Endothelial cell of umbilical vein (primary cell): ENCODE measurements around the gene ANKRD49. TPM values are rescaled to one million over a fixed set of nuclear protein-coding genes. Genes with fewer than 3 reads are reported as not detected.

ENCODE experiments used
- BruUV-seq: library from RNA; stranded (reverse); fragments of 400-500 nt; replicated peaks from 2 replicates; lab custom pipeline; 2021; lab: Mats Ljungman, UMichigan
- CTCF ChIA-PET: fragments of 300-600, 350-600 bp; sonication (Branson Sonifier 250); formaldehyde crosslinking; loops from one replicate; lab custom pipeline; 2021; ENCODE audit warnings: antibody characterized with exemption, inconsistent platforms; lab: Charles Lee
- POLR2A ChIA-PET: fragments of 300-600, 350-600 bp; sonication (Branson Sonifier 250); formaldehyde crosslinking; loops from one replicate; lab custom pipeline; 2021; ENCODE audit warnings: antibody characterized with exemption, inconsistent platforms; lab: Charles Lee
- DNase-seq: peaks from one replicate; pipeline ENCODE4 v3.0.0-alpha.2; 2011; ENCODE audit warnings: low read depth, low spot score
- FAIRE-seq: peaks from 2 replicates; lab custom pipeline; 2011; peaks lifted over from hg19 to GRCh38; lab: Jason Lieb, UNC
- H2AFZ ChIP-seq: 2 replicates; pipeline ENCODE4 v1.6.0; 2012; ENCODE audit warnings: low read depth, low read length, control low read depth, inconsistent platforms
- H3K27ac ChIP-seq: 2 replicates; pipeline ENCODE4 v1.5.1; 2011; ENCODE audit warnings: low read depth, mild to moderate bottlenecking, control low read depth, low read length, moderate library complexity; ENCODE audit not compliant: insufficient read depth
- H3K27me3 ChIP-seq, 2 experiments: 2 replicates each; pipeline versions ENCODE4 v1.6.0 to v1.6.1; 2011; ENCODE audit warnings: low read length in 2 of 2, mixed read lengths in 1 of 2; ENCODE audit not compliant: control insufficient read depth in 2 of 2, insufficient read depth in 2 of 2
- H3K36me3 ChIP-seq, 2 experiments: 2 replicates in 1 of 2; 3 replicates in 1 of 2; pipeline ENCODE4 v1.5.1; 2011; ENCODE audit warnings: low read length in 2 of 2, mild to moderate bottlenecking in 1 of 2, moderate library complexity in 1 of 2; ENCODE audit not compliant: control insufficient read depth in 2 of 2, insufficient read depth in 2 of 2; ENCODE audit errors: extremely low read depth in 1 of 2
- H3K4me1 ChIP-seq: 3 replicates; pipeline ENCODE4 v1.5.1; 2011; ENCODE audit warnings: mild to moderate bottlenecking, low read length; ENCODE audit not compliant: control insufficient read depth, insufficient read depth; ENCODE audit errors: extremely low read depth
- H3K4me2 ChIP-seq: 2 replicates; pipeline ENCODE4 v1.6.1; 2011; ENCODE audit warnings: low read length, control low read depth, mixed read lengths; ENCODE audit not compliant: insufficient read depth
- H3K4me3 ChIP-seq, 3 experiments: fragments of 200-600 bp in 1 of 3; sonication (generic), shearing (Covaris generic) in 1 of 3; replicated peaks in 1 of 3; 2 replicates each; pipeline ENCODE4 v1.5.1; 2011 to 2016; ENCODE audit warnings: control low read depth in 3 of 3, low read length in 3 of 3, mild to moderate bottlenecking in 2 of 3, inconsistent platforms in 1 of 3, low read depth in 1 of 3, moderate library complexity in 1 of 3; ENCODE audit not compliant: insufficient read depth in 1 of 3
- H3K79me2 ChIP-seq: 2 replicates; pipeline ENCODE4 v1.6.0; 2012; ENCODE audit warnings: low read length, inconsistent platforms; ENCODE audit not compliant: control insufficient read depth, insufficient read depth
- H3K9ac ChIP-seq: replicated peaks from 2 replicates; pipeline ENCODE3; 2011; ENCODE audit warnings: low read length, control low read depth; ENCODE audit not compliant: insufficient read depth; ENCODE audit errors: extremely low read depth
- H3K9me1 ChIP-seq: replicated peaks from 3 replicates; pipeline ENCODE4 v1.6.0; 2011; ENCODE audit warnings: mild to moderate bottlenecking, low read length; ENCODE audit not compliant: control insufficient read depth, insufficient read depth; ENCODE audit errors: extremely low read depth
- H3K9me3 ChIP-seq: replicated peaks from 2 replicates; pipeline ENCODE4 v1.5.1; 2012; ENCODE audit warnings: low read length, inconsistent platforms; ENCODE audit not compliant: control insufficient read depth, insufficient read depth
- H4K20me1 ChIP-seq: replicated peaks from 2 replicates; pipeline ENCODE3; 2011; ENCODE audit warnings: mild to moderate bottlenecking, low read length; ENCODE audit not compliant: control insufficient read depth, insufficient read depth; ENCODE audit errors: extremely low read depth
- EZH2 ChIP-seq: IDR thresholded peaks from 2 replicates; pipeline ENCODE4 v1.6.1; 2012; ENCODE audit warnings: borderline replicate concordance, low read depth, mild to moderate bottlenecking, moderate library complexity, low read length, inconsistent platforms; ENCODE audit not compliant: severe bottlenecking
- FOS ChIP-seq: IDR thresholded peaks from 2 replicates; pipeline ENCODE4 v1.6.1; 2011; ENCODE audit warnings: mild to moderate bottlenecking, low read length, moderate library complexity, borderline replicate concordance; ENCODE audit not compliant: insufficient read depth
- GATA2 ChIP-seq: IDR thresholded peaks from 2 replicates; pipeline ENCODE4 v1.7.0; 2011; ENCODE audit warnings: low read depth, mild to moderate bottlenecking, moderate library complexity, mixed read lengths, low read length; ENCODE audit not compliant: insufficient read length, insufficient read depth
- JUN ChIP-seq: IDR thresholded peaks from 2 replicates; pipeline ENCODE4 v1.6.1; 2011; ENCODE audit warnings: borderline replicate concordance, low read depth; ENCODE audit not compliant: insufficient read length, insufficient read depth
- MAX ChIP-seq: IDR thresholded peaks from 2 replicates; pipeline ENCODE4 v1.6.1; 2011; ENCODE audit not compliant: insufficient read depth, insufficient read length
- MYC ChIP-seq: IDR thresholded peaks from one replicate; pipeline ENCODE4 v1.6.1; 2011; ENCODE audit warnings: mild to moderate bottlenecking, low read depth, low read length
- POLR2A ChIP-seq: IDR thresholded peaks from 2 replicates; pipeline ENCODE4 v1.6.1; 2012; ENCODE audit warnings: low read depth, mild to moderate bottlenecking, control low read depth, low read length
- POLR2AphosphoS5 ChIP-seq: IDR thresholded peaks from 2 replicates; pipeline ENCODE4 v1.6.1; 2012; ENCODE audit warnings: low read depth, mild to moderate bottlenecking, control low read depth, low read length, moderate library complexity; ENCODE audit not compliant: insufficient read depth
- dilution Hi-C: fragments of 300-500 bp; cut with MboI; formaldehyde crosslinking; loops from one replicate; pipeline ENCODE4 v1.15.0; 2019; ENCODE audit warnings: low sequenced_read_pairs; ENCODE audit not compliant: extremely low pct_ligation_motif_present
- intact Hi-C: fragments of 100-400 bp; cut with micrococcal nuclease; formaldehyde crosslinking; loops from one replicate; pipeline ENCODE4 v1.10.0; 2022
- microRNA counts: library from miRNA; unstranded; fragments of <30 nt; microRNA quantifications from one replicate; lab custom pipeline; 2016
- microRNA-seq: library from miRNA; unstranded; fragments of <30 nt; microRNA quantifications from one replicate; pipeline ENCODE4 v1.2.0, GENCODE V29; 2021; ENCODE audit warnings: borderline number of aligned reads, borderline replicate concordance
- polyA plus RNA-seq, 4 experiments: library from polyadenylated mRNA; depleted of rRNA in 3 of 4; stranded (reverse) in 3 of 4; unstranded in 1 of 4; fragments of >200 nt; gene quantifications; 2 replicates each; pipeline versions ENCODE4 v1.2.1 to v1.2.3, GENCODE V29; 2011 to 2012; ENCODE audit warnings: missing spikeins in 1 of 4
- small RNA-seq: library from RNA; depleted of rRNA; stranded (forward); fragments of <200 nt; gene quantifications from one replicate; pipeline ENCODE3, GENCODE V24; 2012; ENCODE audit warnings: low replicate concordance, low read depth; ENCODE audit not compliant: insufficient read depth, insufficient read length
- total RNA-seq: library from RNA; stranded (reverse); gene quantifications from 2 replicates; pipeline ENCODE4 v1.2.3, GENCODE V29; 2021
- TF ChIP-seq, protein P1 (sequence below), 2 donors: IDR thresholded peaks; 1 replicate in 1 of 2; 2 replicates in 1 of 2; pipeline ENCODE4 v1.5.1; 2011; ENCODE audit warnings: low read length in 2 of 2, mild to moderate bottlenecking in 2 of 2, moderate library complexity in 2 of 2, control low read depth in 1 of 2, inconsistent platforms in 1 of 2, low read depth in 1 of 2; ENCODE audit not compliant: insufficient read depth in 1 of 2; ENCODE audit errors: extremely low read depth in 1 of 2

Gene ANKRD49
- total and polyA plus RNA-seq, 2 donors (not counting 3 experiments of a cell fraction or from before 2014, with no cell fraction given): 6.0 to 7.6 TPM

DNA sequence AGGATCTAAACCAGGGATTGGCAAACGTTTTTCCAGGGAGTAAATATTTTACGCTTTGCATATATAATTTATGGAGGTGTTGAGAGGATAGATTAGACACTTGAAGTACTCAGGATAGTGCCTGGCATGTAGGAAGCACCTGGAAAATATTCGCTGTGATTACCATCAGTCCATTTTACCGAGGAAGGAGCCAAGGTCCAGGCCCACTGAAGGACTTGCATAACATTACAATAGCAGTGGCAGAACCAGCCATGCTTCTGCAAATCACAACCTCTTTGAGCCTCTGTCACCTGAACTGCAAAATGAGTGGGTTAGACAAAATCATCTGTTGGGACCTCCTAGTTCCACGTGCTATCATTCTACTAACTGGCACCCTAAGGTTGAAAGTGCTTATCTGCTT, 55.4 kb downstream of the ANKRD49 start:
- H3K9ac ChIP-seq: no peak overlapping the region
- FAIRE-seq: no peak
- TF ChIP-seq GATA2 (no peak), JUN (no peak), EZH2 (no peak), MAX (no peak), FOS (no peak), MYC (no peak), POLR2AphosphoS5 (no peak), POLR2A (no peak)
- TF ChIP-seq, protein P1, sequence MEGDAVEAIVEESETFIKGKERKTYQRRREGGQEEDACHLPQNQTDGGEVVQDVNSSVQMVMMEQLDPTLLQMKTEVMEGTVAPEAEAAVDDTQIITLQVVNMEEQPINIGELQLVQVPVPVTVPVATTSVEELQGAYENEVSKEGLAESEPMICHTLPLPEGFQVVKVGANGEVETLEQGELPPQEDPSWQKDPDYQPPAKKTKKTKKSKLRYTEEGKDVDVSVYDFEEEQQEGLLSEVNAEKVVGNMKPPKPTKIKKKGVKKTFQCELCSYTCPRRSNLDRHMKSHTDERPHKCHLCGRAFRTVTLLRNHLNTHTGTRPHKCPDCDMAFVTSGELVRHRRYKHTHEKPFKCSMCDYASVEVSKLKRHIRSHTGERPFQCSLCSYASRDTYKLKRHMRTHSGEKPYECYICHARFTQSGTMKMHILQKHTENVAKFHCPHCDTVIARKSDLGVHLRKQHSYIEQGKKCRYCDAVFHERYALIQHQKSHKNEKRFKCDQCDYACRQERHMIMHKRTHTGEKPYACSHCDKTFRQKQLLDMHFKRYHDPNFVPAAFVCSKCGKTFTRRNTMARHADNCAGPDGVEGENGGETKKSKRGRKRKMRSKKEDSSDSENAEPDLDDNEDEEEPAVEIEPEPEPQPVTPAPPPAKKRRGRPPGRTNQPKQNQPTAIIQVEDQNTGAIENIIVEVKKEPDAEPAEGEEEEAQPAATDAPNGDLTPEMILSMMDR (IDR thresholded peaks at IDR 0.05; ENCODE audit: extremely low read depth in 1 of 2, insufficient read depth in 1 of 2, low read depth in 1 of 2, low read length in 2 of 2): no peak
- H3K27ac ChIP-seq: no peak overlapping the region
- H3K4me2 ChIP-seq: no peak overlapping the region
- H3K4me3 ChIP-seq: no peak overlapping the region
- DNase-seq: no peak
- H3K27me3 ChIP-seq: no peaks in the 10 kb centered on the region
- H2AFZ ChIP-seq: no peak overlapping the region
- intact Hi-C loops: loop anchor here (10.0 kb wide), 2 partner anchors 216 to 346 kb away; partner anchors contain the start of gene AMOTL1
- no peaks in the 10 kb centered on the region for H3K9me1 ChIP-seq
- no peaks in the 10 kb centered on the region for H3K9me3 ChIP-seq
- peaks cover 9% of the 10 kb centered on the region for H3K79me2 ChIP-seq
- no TSS peak for BruUV-seq
- no peaks in the 10 kb centered on the region for H4K20me1 ChIP-seq
- H3K36me3 ChIP-seq: no peaks in the 10 kb centered on the region
- ChIA-PET POLR2A (no interaction called here), CTCF (interaction anchor here (1.4 kb wide), 1 partner anchor 29 kb away, joined by 4 read pairs; no protein-coding TSS in a partner anchor)
- H3K4me1 ChIP-seq: peaks cover 12% of the 10 kb centered on the region
- dilution Hi-C loops: no loop called here

MicroRNAs encoded within 50 kb of the gene (microRNA counts, 767-probe panel; counts per million panel counts)
- microRNA hsa-miR-548l (lab: Ali Mortazavi, UCI): 723 counts per million, percentile 96 among the panel's probes with 10 or more counts

Small RNA genes within 50 kb of the gene (microRNA-seq; reads per million reads assigned to microRNA genes)
- 11.1 reads per million, percentile 27 among the genes with 10 or more reads in this experiment for gene MIR548L

Small RNA genes within 50 kb of the gene (small RNA-seq; reads per million reads assigned to genes)
- gene MIR548L: not detected

Other genes starting within 250 kb of the ANKRD49 start
- gene IZUMO1R, start 189.4 kb upstream of the ANKRD49 start, total RNA-seq: not detected in 2 replicates
- not detected in 2 replicates for gene IZUMO1R, start 189.4 kb upstream of the ANKRD49 start, polyA plus RNA-seq
- not detected in 2 replicates for gene GPR83, start 92.6 kb upstream of the ANKRD49 start, total RNA-seq
- 0.05 and 0.07 TPM in 2 replicates for gene GPR83, start 92.6 kb upstream of the ANKRD49 start, polyA plus RNA-seq
- gene MRE11, start 140 bp upstream of the ANKRD49 start, total RNA-seq: 22.0 and 25.3 TPM in 2 replicates
- gene MRE11, start 140 bp upstream of the ANKRD49 start, polyA plus RNA-seq: 3.0 and 4.5 TPM in 2 replicates
- not detected in 2 replicates for gene C11orf97, start 18.5 kb downstream of the ANKRD49 start, total RNA-seq
- not detected in 2 replicates for gene C11orf97, start 18.5 kb downstream of the ANKRD49 start, polyA plus RNA-seq
- 4.4 and 5.3 TPM in 2 replicates for gene FUT4, start 49.9 kb downstream of the ANKRD49 start, total RNA-seq
- 2.4 and 2.5 TPM in 2 replicates for gene FUT4, start 49.9 kb downstream of the ANKRD49 start, polyA plus RNA-seq
- 0.25 and 0.64 TPM in 2 replicates for gene PIWIL4, start 73.4 kb downstream of the ANKRD49 start, total RNA-seq
- gene PIWIL4, start 73.4 kb downstream of the ANKRD49 start, polyA plus RNA-seq: 0.55 and 0.76 TPM in 2 replicates